IMR-90 (cell line): Measurements from ENCODE around the gene UNKL. TPM values are rescaled to one million over a fixed set of nuclear protein-coding genes. Genes with fewer than 3 reads are reported as not detected.

Source experiments
- ATAC-seq: fragments of 200-7000 bp; cut with Tn5 transposase; 2 replicates; pipeline ENCODE4 v1.9.1; 2020; ENCODE audit warnings: low read depth, mild to moderate bottlenecking, moderate library complexity
- BruUV-seq: library from RNA; stranded (reverse); fragments of 400-500 nt; replicated peaks from 2 replicates; lab custom pipeline; 2021; lab: Mats Ljungman, UMichigan
- CTCF ChIA-PET: fragments of 300-600 bp; formaldehyde crosslinking; extraction: SDS; loops from one replicate; lab custom pipeline; 2021; ENCODE audit warnings: antibody characterized with exemption; lab: Yijun Ruan, JAX
- POLR2A ChIA-PET: fragments of 300-600 bp; sonication (Branson Sonifier 250); formaldehyde crosslinking; loops from one replicate; lab custom pipeline; 2022; ENCODE audit warnings: antibody characterized with exemption; ENCODE audit not compliant: unreplicated experiment; lab: Charles Lee
- DNase-seq: peaks from one replicate; pipeline ENCODE4 v3.0.0; 2013
- H2AFZ ChIP-seq: replicated peaks from 2 replicates; pipeline ENCODE3; 2013; ENCODE audit warnings: low read length, mild to moderate bottlenecking; ENCODE audit not compliant: poor library complexity
- H2AK5ac ChIP-seq: 2 replicates; pipeline ENCODE4 v1.6.1; 2013; ENCODE audit warnings: low read depth, low read length, inconsistent platforms
- H2AK9ac ChIP-seq: replicated peaks from 2 replicates; pipeline ENCODE3; 2013; ENCODE audit warnings: mild to moderate bottlenecking, low read depth, low read length, moderate library complexity; ENCODE audit not compliant: poor library complexity
- H2BK120ac ChIP-seq: 2 replicates; pipeline ENCODE4 v1.6.1; 2013; ENCODE audit warnings: low read depth, low read length, inconsistent platforms
- H2BK15ac ChIP-seq: 3 replicates; pipeline ENCODE4 v1.6.1; 2013; ENCODE audit warnings: low read depth, low read length, inconsistent platforms
- H2BK20ac ChIP-seq: 2 replicates; pipeline ENCODE4 v1.6.1; 2013; ENCODE audit warnings: low read depth, mild to moderate bottlenecking, inconsistent platforms, low read length, moderate library complexity
- H2BK5ac ChIP-seq: 2 replicates; pipeline ENCODE4 v1.6.1; 2013; ENCODE audit warnings: mild to moderate bottlenecking, low read depth, low read length, inconsistent platforms; ENCODE audit not compliant: poor library complexity, severe bottlenecking
- H3K14ac ChIP-seq: replicated peaks from 2 replicates; pipeline ENCODE4 v1.6.1; 2013; ENCODE audit warnings: low read depth, low read length, inconsistent platforms
- H3K18ac ChIP-seq: 2 replicates; pipeline ENCODE4 v1.6.1; 2013; ENCODE audit warnings: low read depth, low read length, control low read depth
- H3K23ac ChIP-seq: 2 replicates; pipeline ENCODE4 v1.6.1; 2013; ENCODE audit warnings: low read depth, low read length, inconsistent platforms
- H3K27ac ChIP-seq: 2 replicates; pipeline ENCODE4 v1.5.1; 2013; ENCODE audit warnings: mild to moderate bottlenecking, control low read depth, low read length; ENCODE audit not compliant: insufficient read depth
- H3K27me3 ChIP-seq: 2 replicates; pipeline ENCODE4 v1.6.1; 2013; ENCODE audit warnings: low read length; ENCODE audit not compliant: control insufficient read depth, insufficient read depth
- H3K36me3 ChIP-seq: 2 replicates; pipeline ENCODE4 v1.6.1; 2013; ENCODE audit warnings: low read length, mixed read lengths; ENCODE audit not compliant: control insufficient read depth, insufficient read depth
- H3K4ac ChIP-seq: 2 replicates; pipeline ENCODE4 v1.6.1; 2013; ENCODE audit warnings: low read depth, low read length, inconsistent platforms
- H3K4me1 ChIP-seq: 2 replicates; pipeline ENCODE4 v1.6.1; 2013; ENCODE audit warnings: low read length, mixed read lengths; ENCODE audit not compliant: control insufficient read depth, insufficient read depth
- H3K4me2 ChIP-seq: 2 replicates; pipeline ENCODE4 v1.6.1; 2013; ENCODE audit warnings: low read depth, mild to moderate bottlenecking, control low read depth, low read length, moderate library complexity
- H3K4me3 ChIP-seq: 2 replicates; pipeline ENCODE4 v1.5.1; 2013; ENCODE audit warnings: low read depth, mild to moderate bottlenecking, control low read depth, low read length, moderate library complexity; ENCODE audit not compliant: insufficient read depth
- H3K56ac ChIP-seq: 2 replicates; pipeline ENCODE4 v1.6.1; 2013; ENCODE audit warnings: low read length, inconsistent platforms; ENCODE audit not compliant: insufficient read depth; ENCODE audit errors: extremely low read depth
- H3K79me1 ChIP-seq, 2 experiments: 2 replicates each; pipeline ENCODE4 v1.6.1; 2013; ENCODE audit warnings: low read length in 2 of 2, inconsistent platforms in 1 of 2, low read depth in 1 of 2
- H3K9ac ChIP-seq: 2 replicates; pipeline ENCODE4 v1.6.1; 2013; ENCODE audit warnings: low read depth, low read length, control low read depth
- H3K9me1 ChIP-seq: 2 replicates; pipeline ENCODE4 v1.6.1; 2013; ENCODE audit warnings: low read length, inconsistent platforms; ENCODE audit not compliant: insufficient read depth
- H3K9me3 ChIP-seq: 2 replicates; pipeline ENCODE4 v1.6.1; 2013; ENCODE audit warnings: low read length; ENCODE audit not compliant: control insufficient read depth, insufficient read depth
- H4K20me1 ChIP-seq: 2 replicates; pipeline ENCODE4 v1.6.1; 2013; ENCODE audit warnings: low read length, inconsistent platforms; ENCODE audit not compliant: insufficient read depth
- H4K5ac ChIP-seq: 2 replicates; pipeline ENCODE4 v1.6.1; 2013; ENCODE audit warnings: mild to moderate bottlenecking, low read depth, low read length, control low read depth
- H4K8ac ChIP-seq, 2 experiments: 2 replicates each; pipeline ENCODE4 v1.6.1; 2013; ENCODE audit warnings: low read depth in 2 of 2, low read length in 2 of 2, control low read depth in 1 of 2, inconsistent platforms in 1 of 2
- H4K91ac ChIP-seq: 2 replicates; pipeline ENCODE4 v1.6.1; 2013; ENCODE audit warnings: low read depth, low read length, inconsistent platforms; ENCODE audit not compliant: insufficient read depth
- CHD1 ChIP-seq: IDR thresholded peaks from 2 replicates; pipeline ENCODE4 v1.6.1; 2012; ENCODE audit warnings: low read depth, low read length, improper control_type of control experiment
- WGBS, 2 experiments: methylation state at CpG; one replicate each; pipeline versions ENCODE4 v1.1.5 to v1.1.7; 2013; ENCODE audit warnings: missing lambda C conversion rate in 2 of 2; ENCODE audit not compliant: insufficient read length in 1 of 2; ENCODE audit errors: extremely low coverage in 2 of 2; 5-methylcytosine and 5-hydroxymethylcytosine counted together
- dilution Hi-C: fragments of 300-500 bp; cut with HindIII; formaldehyde crosslinking; loops from one replicate; pipeline ENCODE4 v1.14.3; 2018; ENCODE audit warnings: low sequenced_read_pairs; ENCODE audit not compliant: unreplicated experiment
- in situ Hi-C: fragments of 300-500 bp; cut with MboI; formaldehyde crosslinking; loops from 3 replicates; pipeline ENCODE4 v1.14.3; 2019; ENCODE audit warnings: low sequenced_read_pairs, inconsistent platforms, mixed read lengths
- intact Hi-C: fragments of 100-400 bp; cut with micrococcal nuclease; formaldehyde crosslinking; loops from 2 replicates; pipeline ENCODE4 v1.10.0; 2022
- polyA plus RNA-seq, 3 experiments: library from polyadenylated mRNA; depleted of rRNA; stranded (reverse); fragments of >200 nt; gene quantifications; 2 replicates each; pipeline ENCODE4 v1.2.3, GENCODE V29; 2012; ENCODE audit warnings: low replicate concordance in 1 of 3
- total RNA-seq: library from RNA; depleted of rRNA; stranded (reverse); fragments of >200 nt; gene quantifications from 2 replicates; pipeline ENCODE4 v1.2.3, GENCODE V29; 2012
- TF ChIP-seq, protein P1 (sequence below): conservative IDR thresholded peaks from 2 replicates; pipeline ENCODE4 v1.5.1; 2012; ENCODE audit warnings: mild to moderate bottlenecking, low read depth, low read length, improper control_type of control experiment

Gene UNKL
- total and polyA plus RNA-seq, 2 of the 4 experiments (the other 2 are of a cell fraction), result 4.1 to 13.3 TPM

DNA sequence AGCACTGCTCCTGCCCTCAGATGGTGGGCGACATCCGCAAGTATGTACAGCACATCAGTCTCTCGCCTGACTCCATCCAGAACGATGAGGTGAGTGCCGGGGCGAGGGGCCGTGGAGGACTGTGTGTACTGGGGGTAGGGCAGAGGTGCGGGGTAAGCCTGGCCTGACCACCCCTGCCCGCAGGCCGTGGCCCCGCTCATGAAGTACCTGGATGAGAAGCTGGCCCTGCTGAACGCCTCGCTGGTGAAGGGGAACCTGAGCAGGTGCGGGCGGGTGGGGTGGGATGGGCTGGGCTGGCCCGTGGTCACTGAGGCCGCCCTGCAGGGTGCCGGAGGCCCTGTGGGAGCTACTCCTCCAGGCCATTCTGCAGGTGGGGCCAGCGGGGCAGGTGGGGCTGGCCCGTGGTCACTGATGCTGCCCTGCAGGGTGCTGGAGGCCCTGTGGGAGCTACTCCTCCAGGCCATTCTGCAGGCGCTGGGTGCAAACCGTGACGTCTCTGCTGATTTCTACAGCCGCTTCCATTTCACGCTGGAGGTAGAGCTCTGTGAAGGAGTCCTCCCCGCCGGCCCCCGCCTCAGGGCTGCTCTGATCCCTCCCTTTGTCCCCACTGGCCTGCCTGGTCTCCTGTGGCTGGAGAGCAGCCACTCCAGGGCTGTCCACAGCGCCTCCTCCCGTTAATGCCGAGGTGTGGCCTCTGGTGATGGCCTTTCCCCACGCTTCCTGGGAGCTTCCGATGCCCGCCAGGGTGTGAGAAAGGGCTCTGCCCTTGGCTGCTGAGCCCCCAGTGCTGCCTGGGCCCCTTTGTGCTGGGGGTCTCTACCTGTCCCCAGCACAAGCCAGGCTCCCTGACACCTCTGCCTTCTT is 67.8 kb downstream of the UNKL start:
- Histone ChIP-seq H2BK15ac (no peak overlapping the region), H3K18ac (no peak overlapping the region), H4K91ac (no peak overlapping the region), H3K36me3 (peaks cover 25% of the 10 kb centered on the region), H3K4me3 (no peak overlapping the region), H3K4me2 (no peak overlapping the region), H3K9me1 (no peaks in the 10 kb centered on the region), H2BK120ac (no peak overlapping the region), H2AK9ac (peak overlapping the region; percentile 42), H3K56ac (no peak overlapping the region), H3K23ac (no peak overlapping the region), H4K5ac (no peak overlapping the region), H2AK5ac (no peak overlapping the region), H4K20me1 (peaks cover 4% of the 10 kb centered on the region; the same call in 1 of the 2 replicates), H3K4ac (no peak overlapping the region), H4K8ac (no peak overlapping the region), H3K9me3 (no peaks in the 10 kb centered on the region), H3K27me3 (no peaks in the 10 kb centered on the region), H2BK20ac (no peak overlapping the region), H2AFZ (no peak overlapping the region), H3K4me1 (peaks cover 8% of the 10 kb centered on the region; the same call in 1 of the 2 replicates), H3K9ac (no peak overlapping the region), H2BK5ac (no peak overlapping the region), H3K79me1 (peaks cover 8 to 24% of the 10 kb centered on the region in 2 experiments; a peak in 3 of 4 replicates), H3K27ac (no peak overlapping the region), H3K14ac (no peak overlapping the region)
- TF ChIP-seq, protein P1, sequence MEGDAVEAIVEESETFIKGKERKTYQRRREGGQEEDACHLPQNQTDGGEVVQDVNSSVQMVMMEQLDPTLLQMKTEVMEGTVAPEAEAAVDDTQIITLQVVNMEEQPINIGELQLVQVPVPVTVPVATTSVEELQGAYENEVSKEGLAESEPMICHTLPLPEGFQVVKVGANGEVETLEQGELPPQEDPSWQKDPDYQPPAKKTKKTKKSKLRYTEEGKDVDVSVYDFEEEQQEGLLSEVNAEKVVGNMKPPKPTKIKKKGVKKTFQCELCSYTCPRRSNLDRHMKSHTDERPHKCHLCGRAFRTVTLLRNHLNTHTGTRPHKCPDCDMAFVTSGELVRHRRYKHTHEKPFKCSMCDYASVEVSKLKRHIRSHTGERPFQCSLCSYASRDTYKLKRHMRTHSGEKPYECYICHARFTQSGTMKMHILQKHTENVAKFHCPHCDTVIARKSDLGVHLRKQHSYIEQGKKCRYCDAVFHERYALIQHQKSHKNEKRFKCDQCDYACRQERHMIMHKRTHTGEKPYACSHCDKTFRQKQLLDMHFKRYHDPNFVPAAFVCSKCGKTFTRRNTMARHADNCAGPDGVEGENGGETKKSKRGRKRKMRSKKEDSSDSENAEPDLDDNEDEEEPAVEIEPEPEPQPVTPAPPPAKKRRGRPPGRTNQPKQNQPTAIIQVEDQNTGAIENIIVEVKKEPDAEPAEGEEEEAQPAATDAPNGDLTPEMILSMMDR, result 0 out of 2 replicates have a peak, but pooled peaks have one; percentile 12
- TF ChIP-seq CHD1, result no peak
- WGBS, 2 experiments, result 77% methylated on average over 21 of the region's 34 CpGs; no CpG with 5 or more reads in 1 of the 2 experiments
- in situ Hi-C loops (no loop called here), intact Hi-C loops (no loop called here), dilution Hi-C loops (no loop called here)
- POLR2A ChIA-PET, result no interaction called here
- ATAC-seq (no peak), DNase-seq (no peak)
- no TSS peak for BruUV-seq
- CTCF ChIA-PET, result no interaction called here
